Measurements from ENCODE around the gene ZNF230.

ZNF230 gene

GRCh38 chr19:44032001-44032610, 29.3 kb downstream of the ZNF230 start:
- Histone ChIP-seq H3K27ac (ENCODE audit: low read length) (no peak overlapping the region), H3K9ac (ENCODE audit: low read length) (no peak overlapping the region), H3K4me2 (ENCODE audit: low read length) (no peak overlapping the region), H4K20me1 (ENCODE audit: insufficient read depth, low read length) (no peaks in the 10 kb centered on the region), H3K9me3 (ENCODE audit: insufficient read depth, low read length) (peaks cover 21% of the 10 kb centered on the region), H3K36me3 (replicated peaks; ENCODE audit: low read depth, low read length) (peaks cover 50% of the 10 kb centered on the region), H2AFZ (ENCODE audit: low read depth, low read length) (no peak overlapping the region), H3K79me2 (ENCODE audit: low read length) (no peaks in the 10 kb centered on the region), H3K4me3 (ENCODE audit: low read length) (no peak overlapping the region), H3K4me1 (ENCODE audit: low read length) (no peaks in the 10 kb centered on the region), H3K27me3 (ENCODE audit: low read depth, low read length) (no peaks in the 10 kb centered on the region)
- no peak for TF ChIP-seq EZH2phosphoT487 (IDR thresholded peaks at IDR 0.05; ENCODE audit: low read depth)
- TF ChIP-seq, protein P1, sequence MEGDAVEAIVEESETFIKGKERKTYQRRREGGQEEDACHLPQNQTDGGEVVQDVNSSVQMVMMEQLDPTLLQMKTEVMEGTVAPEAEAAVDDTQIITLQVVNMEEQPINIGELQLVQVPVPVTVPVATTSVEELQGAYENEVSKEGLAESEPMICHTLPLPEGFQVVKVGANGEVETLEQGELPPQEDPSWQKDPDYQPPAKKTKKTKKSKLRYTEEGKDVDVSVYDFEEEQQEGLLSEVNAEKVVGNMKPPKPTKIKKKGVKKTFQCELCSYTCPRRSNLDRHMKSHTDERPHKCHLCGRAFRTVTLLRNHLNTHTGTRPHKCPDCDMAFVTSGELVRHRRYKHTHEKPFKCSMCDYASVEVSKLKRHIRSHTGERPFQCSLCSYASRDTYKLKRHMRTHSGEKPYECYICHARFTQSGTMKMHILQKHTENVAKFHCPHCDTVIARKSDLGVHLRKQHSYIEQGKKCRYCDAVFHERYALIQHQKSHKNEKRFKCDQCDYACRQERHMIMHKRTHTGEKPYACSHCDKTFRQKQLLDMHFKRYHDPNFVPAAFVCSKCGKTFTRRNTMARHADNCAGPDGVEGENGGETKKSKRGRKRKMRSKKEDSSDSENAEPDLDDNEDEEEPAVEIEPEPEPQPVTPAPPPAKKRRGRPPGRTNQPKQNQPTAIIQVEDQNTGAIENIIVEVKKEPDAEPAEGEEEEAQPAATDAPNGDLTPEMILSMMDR (IDR thresholded peaks at IDR 0.05; ENCODE audit: low read depth, low read length), result no peak

DNA sequence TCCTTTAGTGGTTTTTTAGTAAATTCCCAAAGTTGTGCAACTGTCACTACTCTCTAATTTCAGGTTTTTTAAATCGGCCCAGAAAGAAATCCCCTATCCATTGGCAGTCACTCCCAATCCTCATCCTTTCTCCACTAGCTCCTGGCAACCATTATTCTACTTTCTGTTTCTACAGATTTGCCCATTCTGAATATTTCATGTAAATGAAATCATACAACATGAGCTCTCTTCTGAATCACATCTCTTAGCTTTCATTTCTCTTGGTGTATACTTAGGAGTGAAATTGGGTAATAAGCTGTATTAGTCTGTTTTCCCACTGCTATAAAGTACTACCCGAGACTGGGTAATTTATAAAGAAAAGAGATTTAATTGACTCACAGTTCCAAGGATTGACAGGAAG, 39.4 kb downstream of the ZNF230 start:
- H3K9me3 ChIP-seq (ENCODE audit: insufficient read depth, low read length), result peaks cover 2% of the 10 kb centered on the region; the same call in 1 of the 2 replicates

DNA sequence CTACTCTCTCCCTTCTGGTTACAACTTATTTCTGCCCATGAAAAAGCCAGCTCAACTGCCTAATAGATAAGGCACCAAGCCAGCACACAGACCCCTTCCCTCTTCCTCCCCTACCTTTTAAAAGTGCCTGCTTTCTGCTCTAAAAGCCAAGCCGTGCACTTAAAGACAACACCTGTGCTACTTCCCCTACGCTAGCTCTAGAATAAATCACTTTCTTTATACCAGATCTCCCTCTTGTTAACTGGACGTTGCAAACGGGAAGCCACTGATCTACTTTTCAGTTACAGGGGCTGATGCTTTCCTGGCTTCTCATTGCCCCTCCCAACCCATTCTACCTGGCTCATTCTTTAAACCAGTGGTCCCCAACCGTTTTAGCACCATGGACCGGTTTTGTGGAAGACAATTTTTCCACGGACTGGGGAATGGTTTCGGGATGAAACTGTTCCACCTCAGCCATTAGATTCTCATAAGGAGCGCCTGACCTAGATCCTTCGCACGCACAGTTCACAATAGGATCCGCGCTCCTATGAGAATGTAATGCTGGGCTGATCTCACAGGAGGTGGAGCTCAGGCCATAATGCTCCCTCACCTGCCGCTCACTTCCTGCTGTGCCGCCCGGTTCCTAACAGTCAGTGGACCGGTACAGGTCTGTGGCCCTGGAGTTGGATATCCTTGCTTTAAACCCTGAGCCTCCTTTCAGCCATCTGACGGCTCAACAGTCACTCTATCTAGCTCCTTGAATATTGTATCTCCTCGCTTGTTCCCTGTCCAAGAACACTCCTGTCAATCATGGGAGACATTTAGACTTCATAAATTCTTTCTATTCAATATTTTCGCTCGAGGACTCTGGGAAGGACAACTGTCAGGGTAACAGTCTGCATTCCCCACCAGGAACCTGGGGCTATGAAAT, 48.2 kb downstream of the ZNF230 start:
- peaks cover 6% of the 10 kb centered on the region; the same call in 1 of the 2 replicates for H3K9me3 ChIP-seq (ENCODE audit: insufficient read depth, low read length)
- H2AFZ ChIP-seq (ENCODE audit: low read depth, low read length), result no peak overlapping the region
- no peaks in the 10 kb centered on the region for H4K20me1 ChIP-seq (ENCODE audit: insufficient read depth, low read length)
- no peak overlapping the region for H3K4me3 ChIP-seq (ENCODE audit: low read length)
- no peak overlapping the region for H3K9ac ChIP-seq (ENCODE audit: low read length)
- H3K27ac ChIP-seq (ENCODE audit: low read length), result no peak overlapping the region
- no peak for TF ChIP-seq EZH2phosphoT487 (IDR thresholded peaks at IDR 0.05; ENCODE audit: low read depth)
- TF ChIP-seq, protein P1 (IDR thresholded peaks at IDR 0.05; ENCODE audit: low read depth, low read length), result no peak
- no peaks in the 10 kb centered on the region for H3K36me3 ChIP-seq (replicated peaks; ENCODE audit: low read depth, low read length)
- no peaks in the 10 kb centered on the region for H3K79me2 ChIP-seq (ENCODE audit: low read length)
- H3K27me3 ChIP-seq (ENCODE audit: low read depth, low read length), result no peaks in the 10 kb centered on the region
- no peak overlapping the region for H3K4me2 ChIP-seq (ENCODE audit: low read length)
- H3K4me1 ChIP-seq (ENCODE audit: low read length), result no peaks in the 10 kb centered on the region

More for the DNA sequence above, 39.4 kb downstream of the ZNF230 start:
- H3K27ac ChIP-seq (ENCODE audit: low read length), result no peak overlapping the region
- no peak overlapping the region for H3K4me3 ChIP-seq (ENCODE audit: low read length)
- H2AFZ ChIP-seq (ENCODE audit: low read depth, low read length), result no peak overlapping the region
- no peaks in the 10 kb centered on the region for H4K20me1 ChIP-seq (ENCODE audit: insufficient read depth, low read length)
- no peak overlapping the region for H3K4me2 ChIP-seq (ENCODE audit: low read length)
- no peaks in the 10 kb centered on the region for H3K36me3 ChIP-seq (replicated peaks; ENCODE audit: low read depth, low read length)
- no peaks in the 10 kb centered on the region for H3K27me3 ChIP-seq (ENCODE audit: low read depth, low read length)
- no peaks in the 10 kb centered on the region for H3K4me1 ChIP-seq (ENCODE audit: low read length)
- H3K9ac ChIP-seq (ENCODE audit: low read length), result no peak overlapping the region
- H3K79me2 ChIP-seq (ENCODE audit: low read length), result no peaks in the 10 kb centered on the region
- TF ChIP-seq, protein P1 (IDR thresholded peaks at IDR 0.05; ENCODE audit: low read depth, low read length), result no peak
- TF ChIP-seq EZH2phosphoT487 (IDR thresholded peaks at IDR 0.05; ENCODE audit: low read depth), result no peak
